PC-9 (cell line): ENCODE data around the gene TEPSIN. TPM values are rescaled to one million over a fixed set of nuclear protein-coding genes. Genes with fewer than 3 reads are reported as not detected.

ENCODE experiments used
- BruUV-seq: library from RNA; stranded (reverse); fragments of 400-500 nt; replicated peaks from 2 replicates; lab custom pipeline; 2021; lab: Mats Ljungman, UMichigan
- CTCF ChIA-PET: fragments of 300-600 bp; sonication (Branson Sonifier 250); formaldehyde crosslinking; loops from one replicate; lab custom pipeline; 2022; ENCODE audit warnings: antibody characterized with exemption; lab: Charles Lee
- POLR2A ChIA-PET: fragments of 300-600 bp; sonication (Branson Sonifier 250); formaldehyde crosslinking; loops from one replicate; lab custom pipeline; 2022; ENCODE audit warnings: antibody characterized with exemption; ENCODE audit not compliant: unreplicated experiment; lab: Charles Lee
- DNase-seq, 2 experiments: peaks; one replicate each; pipeline versions ENCODE4 v3.0.0 to v3.0.0-alpha.2; 2015 to 2022; ENCODE audit warnings: mixed read lengths in 1 of 2
- H2AFZ ChIP-seq: fragments of 200-600 bp; sonication (generic); 2 replicates; pipeline ENCODE4 v1.8.1; 2017; ENCODE audit warnings: antibody characterized with exemption
- H3F3A ChIP-seq: fragments of 200-600 bp; sonication (generic); 2 replicates; pipeline ENCODE4 v1.8.1; 2017; ENCODE audit warnings: antibody characterized with exemption, mild to moderate bottlenecking, low read depth; ENCODE audit not compliant: insufficient read depth
- H3K27ac ChIP-seq: fragments of 200-600 bp; sonication (generic); 2 replicates; pipeline ENCODE4 v1.6.1; 2016; ENCODE audit warnings: mixed run types
- H3K27me3 ChIP-seq: fragments of 200-600 bp; sonication (generic); 2 replicates; pipeline ENCODE4 v1.6.1; 2016; ENCODE audit warnings: low read depth, mixed run types; ENCODE audit not compliant: insufficient read depth
- H3K36me3 ChIP-seq: fragments of 200-600 bp; sonication (generic); 2 replicates; pipeline ENCODE4 v1.6.1; 2016; ENCODE audit warnings: low read depth, mixed run types
- H3K4me1 ChIP-seq: fragments of 200-600 bp; sonication (generic); replicated peaks from 2 replicates; pipeline ENCODE4 v1.6.1; 2016; ENCODE audit warnings: mixed run types; ENCODE audit not compliant: insufficient read depth
- H3K4me2 ChIP-seq: fragments of 200-600 bp; sonication (generic); 2 replicates; pipeline ENCODE4 v1.6.1; 2017; ENCODE audit warnings: mixed run types
- H3K4me3 ChIP-seq: fragments of 200-600 bp; sonication (generic); 2 replicates; pipeline ENCODE4 v1.6.1; 2016; ENCODE audit warnings: mixed run types
- H3K79me2 ChIP-seq: fragments of 200-600 bp; sonication (generic); 2 replicates; pipeline ENCODE4 v1.6.1; 2017; ENCODE audit warnings: low read depth, mixed run types
- H3K9me2 ChIP-seq: fragments of 200-600 bp; sonication (generic); 2 replicates; pipeline ENCODE4 v1.8.1; 2017; ENCODE audit warnings: mild to moderate bottlenecking; ENCODE audit not compliant: insufficient read depth
- H3K9me3 ChIP-seq: fragments of 200-600 bp; sonication (generic); 2 replicates; pipeline ENCODE4 v1.8.1; 2016; ENCODE audit warnings: low read depth; ENCODE audit not compliant: insufficient read depth
- H4K20me1 ChIP-seq: fragments of 200-600 bp; sonication (generic); 2 replicates; pipeline ENCODE4 v1.8.1; 2017; ENCODE audit not compliant: insufficient read depth
- EZH2 ChIP-seq: fragments of 200-600 bp; sonication (generic); IDR thresholded peaks from 2 replicates; pipeline ENCODE4 v1.8.0; 2017; ENCODE audit warnings: antibody characterized with exemption, low read depth
- intact Hi-C: fragments of 100-400 bp; cut with micrococcal nuclease; formaldehyde crosslinking; loops from one replicate; pipeline ENCODE4 v1.10.0; 2022; ENCODE audit not compliant: unreplicated experiment
- total RNA-seq: library from RNA; stranded (reverse); gene quantifications from 2 replicates; pipeline ENCODE4 v1.2.3, GENCODE V29; 2021
- TF ChIP-seq, protein P1 (sequence below): fragments of 200-600 bp; sonication (generic); conservative IDR thresholded peaks from 2 replicates; pipeline ENCODE4 v1.6.1; 2017; ENCODE audit warnings: mixed run types, antibody characterized with exemption, mild to moderate bottlenecking, moderate library complexity

TEPSIN gene
- total RNA-seq, 1 experiment from 2014 or later, result 35.0 TPM

DNA sequence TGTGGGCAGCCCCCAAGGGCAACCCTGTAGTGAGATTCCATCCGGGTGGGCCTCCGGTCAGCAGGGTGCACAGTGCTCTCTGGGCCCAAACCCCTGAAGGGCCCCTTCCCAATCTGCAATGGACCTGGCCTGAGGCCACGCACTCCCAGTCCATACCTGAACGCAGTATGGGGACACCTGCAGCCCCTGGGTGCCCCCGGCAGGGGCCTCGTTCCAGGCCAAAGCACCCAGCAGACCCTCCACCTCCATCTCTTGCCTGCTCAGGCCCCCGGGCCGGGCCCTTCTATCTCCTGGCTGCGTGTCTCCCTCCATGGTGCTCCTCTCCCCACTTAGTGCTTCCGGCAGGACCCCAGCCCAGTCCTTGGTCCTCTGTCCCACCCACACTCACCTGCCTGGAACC lies 55.5 kb downstream of the TEPSIN start:
- DNase-seq, result no peak
- BruUV-seq, result no TSS peak
- Histone ChIP-seq H2AFZ (no peak overlapping the region), H3K9me2 (no peaks in the 10 kb centered on the region), H3K79me2 (no peaks in the 10 kb centered on the region), H3K4me1 (no peaks in the 10 kb centered on the region), H3K4me3 (no peak overlapping the region), H3K9me3 (no peaks in the 10 kb centered on the region), H3K4me2 (no peak overlapping the region), H3F3A (no peaks in the 10 kb centered on the region), H3K36me3 (no peaks in the 10 kb centered on the region), H3K27ac (no peak overlapping the region), H3K27me3 (peaks cover 4% of the 10 kb centered on the region; the same call in 1 of the 2 replicates), H4K20me1 (no peaks in the 10 kb centered on the region)
- no peak for TF ChIP-seq EZH2
- TF ChIP-seq, protein P1, sequence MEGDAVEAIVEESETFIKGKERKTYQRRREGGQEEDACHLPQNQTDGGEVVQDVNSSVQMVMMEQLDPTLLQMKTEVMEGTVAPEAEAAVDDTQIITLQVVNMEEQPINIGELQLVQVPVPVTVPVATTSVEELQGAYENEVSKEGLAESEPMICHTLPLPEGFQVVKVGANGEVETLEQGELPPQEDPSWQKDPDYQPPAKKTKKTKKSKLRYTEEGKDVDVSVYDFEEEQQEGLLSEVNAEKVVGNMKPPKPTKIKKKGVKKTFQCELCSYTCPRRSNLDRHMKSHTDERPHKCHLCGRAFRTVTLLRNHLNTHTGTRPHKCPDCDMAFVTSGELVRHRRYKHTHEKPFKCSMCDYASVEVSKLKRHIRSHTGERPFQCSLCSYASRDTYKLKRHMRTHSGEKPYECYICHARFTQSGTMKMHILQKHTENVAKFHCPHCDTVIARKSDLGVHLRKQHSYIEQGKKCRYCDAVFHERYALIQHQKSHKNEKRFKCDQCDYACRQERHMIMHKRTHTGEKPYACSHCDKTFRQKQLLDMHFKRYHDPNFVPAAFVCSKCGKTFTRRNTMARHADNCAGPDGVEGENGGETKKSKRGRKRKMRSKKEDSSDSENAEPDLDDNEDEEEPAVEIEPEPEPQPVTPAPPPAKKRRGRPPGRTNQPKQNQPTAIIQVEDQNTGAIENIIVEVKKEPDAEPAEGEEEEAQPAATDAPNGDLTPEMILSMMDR, result no peak
- ChIA-PET POLR2A (no interaction called here), CTCF (no interaction called here)
- intact Hi-C loops, result no loop called here

DNA sequence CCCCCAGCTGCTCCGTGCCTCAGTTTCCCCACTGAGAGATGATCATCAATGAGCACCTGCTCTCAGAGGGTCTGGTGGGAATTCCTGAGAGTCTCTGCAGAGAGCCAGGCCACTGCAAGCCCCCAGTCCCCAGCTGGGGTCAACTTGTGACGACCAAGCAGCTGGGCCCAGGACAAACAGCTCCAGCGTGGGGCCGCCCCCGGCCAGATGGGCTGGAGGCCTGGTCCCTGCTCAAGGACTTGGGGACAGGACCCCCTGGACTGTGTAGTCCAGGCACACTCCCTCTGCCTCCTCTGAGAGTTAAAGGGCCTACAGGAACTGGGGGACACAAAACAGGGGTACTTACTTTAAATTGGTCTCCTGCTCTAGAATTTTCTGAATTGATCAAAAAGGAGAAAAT lies 56.3 kb downstream of the TEPSIN start:
- H3F3A ChIP-seq, result no peaks in the 10 kb centered on the region
- DNase-seq, result no peak
- no peaks in the 10 kb centered on the region for H4K20me1 ChIP-seq
- no peaks in the 10 kb centered on the region for H3K79me2 ChIP-seq
- ChIA-PET CTCF (no interaction called here), POLR2A (interaction anchor here (0.6 kb wide), 1 partner anchor 29 kb away, joined by 4 read pairs; no protein-coding TSS in a partner anchor)
- no peak overlapping the region for H2AFZ ChIP-seq
- BruUV-seq, result no TSS peak
- H3K4me3 ChIP-seq, result no peak overlapping the region
- no peaks in the 10 kb centered on the region for H3K9me3 ChIP-seq
- no peaks in the 10 kb centered on the region for H3K36me3 ChIP-seq
- no peak overlapping the region for H3K27ac ChIP-seq
- H3K9me2 ChIP-seq, result no peaks in the 10 kb centered on the region
- no peaks in the 10 kb centered on the region for H3K4me1 ChIP-seq
- TF ChIP-seq, protein P1, result no peak
- no peak for TF ChIP-seq EZH2
- H3K27me3 ChIP-seq, result peaks cover 4% of the 10 kb centered on the region; the same call in 1 of the 2 replicates
- no peak overlapping the region for H3K4me2 ChIP-seq
- intact Hi-C loops, result no loop called here

DNA sequence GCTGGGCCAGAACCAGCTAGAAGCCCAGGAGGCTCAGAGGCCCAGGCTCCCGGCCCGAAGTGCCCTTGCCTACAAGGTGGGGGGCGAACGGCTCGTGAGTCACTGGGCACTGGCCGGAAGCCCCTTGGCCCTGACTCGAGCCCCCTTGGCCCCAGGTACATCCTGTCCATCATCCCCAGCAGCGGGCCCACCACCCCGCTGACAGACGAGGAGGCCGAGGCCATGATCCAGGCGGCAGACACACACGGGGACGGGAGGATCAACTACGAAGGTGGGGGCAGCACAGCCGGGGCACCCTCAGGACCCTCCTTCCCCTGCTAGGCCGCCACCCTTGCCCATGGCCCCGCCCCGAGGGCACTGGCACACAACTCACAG lies 57.1 kb downstream of the TEPSIN start:
- CTCF ChIA-PET, result no interaction called here

More for the DNA sequence above, 57.1 kb downstream of the TEPSIN start:
- no peak overlapping the region for H3K4me3 ChIP-seq
- intact Hi-C loops, result no loop called here
- H3K9me2 ChIP-seq, result no peaks in the 10 kb centered on the region
- no TSS peak for BruUV-seq
- no peak overlapping the region for H2AFZ ChIP-seq
- POLR2A ChIA-PET, result interaction anchor here (0.5 kb wide), 1 partner anchor 41 kb away, joined by 5 read pairs; no protein-coding TSS in a partner anchor
- no peaks in the 10 kb centered on the region for H3K4me1 ChIP-seq
- H3K79me2 ChIP-seq, result no peaks in the 10 kb centered on the region
- H3F3A ChIP-seq, result no peaks in the 10 kb centered on the region
- H4K20me1 ChIP-seq, result no peaks in the 10 kb centered on the region
- H3K9me3 ChIP-seq, result no peaks in the 10 kb centered on the region
- no peak for DNase-seq
- peaks cover 4% of the 10 kb centered on the region; the same call in 1 of the 2 replicates for H3K27me3 ChIP-seq
- no peak overlapping the region for H3K4me2 ChIP-seq
- no peak overlapping the region for H3K27ac ChIP-seq
- no peaks in the 10 kb centered on the region for H3K36me3 ChIP-seq
- TF ChIP-seq, protein P1, result no peak
- no peak for TF ChIP-seq EZH2
